Naive B cell (primary cell): Measurements from ENCODE around the gene CAMSAP3. TPM values are rescaled to one million over a fixed set of nuclear protein-coding genes. Genes with fewer than 3 reads are reported as not detected.

Experiments
- ATAC-seq, 2 donors: fragments of 150-1000 bp; cut with Tn5 transposase; 2 replicates each; pipeline ENCODE4 v1.10.0; 2021; ENCODE audit warnings: low read depth in 2 of 2, mild to moderate bottlenecking in 2 of 2, moderate library complexity in 2 of 2
- DNase-seq: peaks from one replicate; pipeline ENCODE4 v3.0.0; 2022
- H3K27ac Mint-ChIP-seq, 6 donors: one replicate each; pipeline ENCODE4 v1.8.0; 2020 to 2022; ENCODE audit warnings: mild to moderate bottlenecking in 6 of 6, mixed read lengths in 6 of 6, moderate library complexity in 5 of 6, inconsistent platforms in 2 of 6
- H3K27me3 Mint-ChIP-seq, 3 donors: one replicate each; pipeline ENCODE4 v1.8.0; 2021 to 2022; ENCODE audit warnings: mixed read lengths in 3 of 3, mild to moderate bottlenecking in 1 of 3
- H3K36me3 Mint-ChIP-seq, 2 donors: one replicate each; pipeline ENCODE4 v1.8.0; 2020 to 2022; ENCODE audit warnings: mixed read lengths in 2 of 2, inconsistent platforms in 1 of 2, mild to moderate bottlenecking in 1 of 2
- H3K4me1 Mint-ChIP-seq, 3 donors: one replicate each; pipeline ENCODE4 v1.8.0; 2020 to 2022; ENCODE audit warnings: mixed read lengths in 3 of 3, inconsistent platforms in 1 of 3, mild to moderate bottlenecking in 1 of 3, moderate library complexity in 1 of 3
- H3K4me3 Mint-ChIP-seq, 8 donors: one replicate each; pipeline ENCODE4 v1.8.0; 2020 to 2022; ENCODE audit warnings: mild to moderate bottlenecking in 8 of 8, mixed read lengths in 8 of 8, moderate library complexity in 8 of 8, inconsistent platforms in 2 of 8
- H3K9me3 Mint-ChIP-seq, 7 donors: one replicate each; pipeline ENCODE4 v1.8.0; 2020 to 2022; ENCODE audit warnings: mixed read lengths in 7 of 7, mild to moderate bottlenecking in 5 of 7, inconsistent platforms in 2 of 7, moderate library complexity in 1 of 7
- polyA plus RNA-seq, 6 donors: library from polyadenylated mRNA; unstranded; fragments of 300-500 nt; fragmentation: Illumina TruSeq; gene quantifications; one replicate each; pipeline ENCODE4 v1.2.3, GENCODE V29; 2021; ENCODE audit warnings: low read depth in 6 of 6

CAMSAP3 gene
- polyA plus RNA-seq, 6 donors from 2014 or later: 0.06 to 0.08 TPM; not detected in 4

DNA sequence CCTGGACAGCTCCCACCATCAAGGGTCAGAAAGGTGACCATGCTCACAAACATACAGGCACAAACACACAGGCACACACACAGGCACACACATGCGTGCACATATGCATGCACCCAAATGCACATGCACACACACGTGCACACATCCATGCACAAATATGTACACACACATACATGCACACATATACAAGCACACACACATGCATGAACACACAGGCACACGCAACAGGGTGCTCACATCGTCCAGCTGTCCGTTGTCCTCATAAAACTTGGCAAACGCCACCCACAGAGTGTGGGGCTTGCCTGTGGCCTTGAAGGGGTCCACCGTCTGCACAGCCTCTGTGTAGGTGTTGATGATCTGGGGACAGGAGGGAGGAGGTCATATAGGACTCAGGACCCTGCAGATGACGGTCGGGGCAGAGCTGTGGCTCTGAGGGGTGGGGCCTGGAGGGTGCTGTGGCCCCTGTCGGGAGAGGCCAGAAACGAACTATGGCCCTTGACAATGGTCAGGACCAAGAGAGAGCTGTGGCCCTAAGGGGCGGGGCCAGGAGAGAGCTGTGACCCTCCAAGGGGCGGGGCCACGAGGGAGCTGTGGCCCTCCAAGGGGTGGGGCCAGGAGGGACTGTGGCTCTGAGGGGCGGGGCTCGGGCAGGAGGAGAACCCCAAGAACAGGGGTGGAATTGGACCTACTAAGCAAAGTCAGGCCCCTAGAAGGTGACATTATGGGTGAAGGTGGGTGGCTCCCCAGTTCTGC lies 27.4 kb downstream of the CAMSAP3 start:
- ATAC-seq (peak; percentile 28 to 29), DNase-seq (no peak)
- Mint-ChIP-seq H3K4me3 (peak overlapping the region in 1 of 8 donors; percentile 18), H3K27me3 (no peaks in the 10 kb centered on the region), H3K27ac (no peak overlapping the region), H3K36me3 (peaks cover 16 to 18% of the 10 kb centered on the region in 2 donors), H3K9me3 (no peaks in the 10 kb centered on the region), H3K4me1 (peaks cover 9 to 24% (median 10%) of the 10 kb centered on the region in 3 donors)

DNA sequence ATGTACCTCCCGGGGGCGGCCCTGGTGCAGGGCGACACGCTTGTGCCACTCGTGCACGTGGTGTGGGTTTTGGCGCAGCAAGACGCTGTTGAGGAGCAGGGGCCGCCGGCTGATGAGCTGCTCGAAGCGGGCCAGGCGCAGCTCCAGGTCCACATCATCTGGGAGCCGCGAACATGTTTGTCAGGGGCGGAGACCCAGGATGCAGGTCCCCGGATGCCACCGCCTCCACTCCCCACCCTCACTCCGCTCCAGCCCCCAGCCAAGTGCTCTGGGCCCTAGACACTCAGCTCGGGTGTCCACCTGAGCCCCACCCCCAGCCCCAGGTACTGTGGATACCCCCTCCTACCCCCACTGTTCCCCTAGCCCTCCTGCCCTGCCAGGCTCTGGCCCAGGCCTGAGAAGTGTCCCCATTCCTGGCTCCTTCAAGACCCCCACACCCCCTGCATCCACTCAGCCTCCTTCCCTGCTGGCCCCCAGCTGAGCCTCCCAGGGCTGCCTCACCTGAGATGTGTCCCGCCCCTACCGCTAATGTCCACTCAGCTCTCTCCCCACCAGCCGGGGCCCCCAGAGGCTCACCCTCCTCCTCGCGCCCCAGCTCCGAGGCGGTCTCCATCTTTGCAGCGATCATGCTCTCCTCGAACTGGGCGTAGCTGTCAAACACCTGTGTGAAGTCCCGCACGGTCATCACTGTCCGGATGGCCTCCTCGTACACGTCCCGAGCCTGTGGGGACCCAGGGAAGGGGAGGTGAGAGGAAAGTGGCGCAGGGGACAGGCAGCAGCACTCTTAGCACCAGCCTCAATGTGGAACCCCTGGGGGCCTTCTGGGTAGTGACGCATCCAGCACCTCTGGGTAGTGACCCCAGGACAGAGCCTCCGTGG lies 28.3 kb downstream of the CAMSAP3 start:
- peak overlapping the region in 1 of 8 donors; percentile 24 for H3K4me3 Mint-ChIP-seq
- H3K27me3 Mint-ChIP-seq: no peaks in the 10 kb centered on the region
- no peak for ATAC-seq
- no peak for DNase-seq
- no peak overlapping the region for H3K27ac Mint-ChIP-seq
- peaks cover 18 to 23% (median 19%) of the 10 kb centered on the region in 3 donors for H3K4me1 Mint-ChIP-seq
- peaks cover 9 to 11% of the 10 kb centered on the region in 2 donors for H3K36me3 Mint-ChIP-seq
- H3K9me3 Mint-ChIP-seq: no peaks in the 10 kb centered on the region

DNA sequence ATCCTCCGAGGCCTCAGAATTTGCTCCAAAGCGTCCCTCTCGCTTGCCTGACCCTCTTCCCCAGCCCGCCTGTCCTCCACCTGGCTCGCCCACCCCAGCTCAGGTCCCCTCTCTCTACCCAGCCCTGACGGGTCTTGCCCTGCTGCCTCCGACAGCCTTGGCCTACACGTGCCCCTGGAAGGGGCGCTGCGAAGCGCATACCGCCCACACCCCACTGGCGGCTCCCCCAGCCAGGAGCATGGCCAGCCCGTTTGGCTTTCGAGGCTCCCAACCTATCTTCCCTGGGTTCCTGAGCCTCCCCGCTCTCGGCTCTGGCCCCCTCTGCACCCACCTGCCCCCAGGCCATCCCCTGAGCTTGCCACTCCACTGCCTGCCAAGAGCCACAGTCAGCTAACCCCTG lies 29.1 kb downstream of the CAMSAP3 start:
- H3K4me1 Mint-ChIP-seq: peaks cover 26 to 32% (median 27%) of the 10 kb centered on the region in 3 donors
- DNase-seq: no peak
- H3K36me3 Mint-ChIP-seq: peaks cover 11 to 16% of the 10 kb centered on the region in 2 donors

DNA sequence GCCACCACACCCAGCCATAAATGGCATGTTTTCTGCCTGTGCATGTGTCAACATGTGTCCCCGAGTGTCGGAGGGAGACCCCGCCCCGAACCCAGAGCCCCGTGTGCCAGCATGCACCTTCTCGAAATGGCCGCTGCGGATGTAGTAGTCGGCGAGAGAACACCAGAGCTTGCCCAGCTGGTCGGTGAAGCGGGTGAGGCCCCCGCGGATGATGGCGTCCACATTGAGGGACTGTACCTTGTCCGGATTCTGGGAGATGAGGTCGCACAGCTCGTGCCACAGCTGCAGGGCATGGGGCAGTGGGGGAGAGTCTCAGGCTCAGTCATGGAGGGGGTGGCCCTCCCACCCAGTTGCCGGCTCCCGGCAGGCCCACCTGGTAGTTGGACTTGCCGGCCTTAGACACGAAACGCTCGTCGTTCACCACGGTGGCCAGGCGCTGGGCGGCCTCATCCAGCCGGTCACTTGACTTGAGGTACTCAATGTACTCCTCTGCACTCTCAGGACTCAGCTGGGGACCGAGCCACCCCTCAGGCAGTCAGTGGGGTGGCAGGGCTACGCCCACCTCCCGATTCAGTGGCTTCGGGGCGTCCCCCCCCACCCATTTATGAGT lies 30.2 kb downstream of the CAMSAP3 start:
- H3K4me1 Mint-ChIP-seq: peaks cover 37 to 42% (median 38%) of the 10 kb centered on the region in 3 donors
- H3K36me3 Mint-ChIP-seq: peaks cover 11 to 18% of the 10 kb centered on the region in 2 donors
- H3K4me3 Mint-ChIP-seq: peak overlapping the region in 1 of 8 donors; percentile 9
- ATAC-seq (no peak), DNase-seq (no peak)
- H3K27ac Mint-ChIP-seq: no peak overlapping the region
- no peaks in the 10 kb centered on the region for H3K9me3 Mint-ChIP-seq
- no peaks in the 10 kb centered on the region for H3K27me3 Mint-ChIP-seq

More for the DNA sequence above, 29.1 kb downstream of the CAMSAP3 start:
- H3K27ac Mint-ChIP-seq: no peak overlapping the region
- H3K4me3 Mint-ChIP-seq: peak overlapping the region in 1 of 8 donors; percentile 24
- no peaks in the 10 kb centered on the region for H3K9me3 Mint-ChIP-seq
- no peak for ATAC-seq
- no peaks in the 10 kb centered on the region for H3K27me3 Mint-ChIP-seq

DNA sequence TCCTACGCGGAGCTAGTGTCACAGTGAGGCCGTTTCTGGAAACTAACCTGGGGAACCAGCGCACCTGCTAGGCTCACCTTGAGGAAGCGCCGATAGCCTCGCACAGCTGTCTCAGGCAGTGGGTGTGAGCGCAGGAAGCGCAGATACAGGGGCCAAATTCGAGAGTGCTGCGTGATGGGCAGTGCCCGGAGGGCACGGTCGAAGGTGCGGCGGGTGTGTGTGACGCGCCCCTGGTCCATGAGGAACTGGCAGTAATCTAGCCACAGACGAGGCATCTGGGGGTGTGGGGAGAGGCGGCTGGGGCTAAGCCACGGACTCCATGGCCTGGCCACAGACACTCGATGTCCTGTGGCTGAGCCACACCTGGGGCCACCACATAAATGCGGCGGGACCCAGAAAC lies 31.5 kb downstream of the CAMSAP3 start:
- H3K36me3 Mint-ChIP-seq: peaks cover 6 to 18% of the 10 kb centered on the region in 2 donors
- H3K4me1 Mint-ChIP-seq: peaks cover 40 to 50% (median 42%) of the 10 kb centered on the region in 3 donors
- ATAC-seq (no peak), DNase-seq (no peak)
- no peak overlapping the region for H3K27ac Mint-ChIP-seq
- no peaks in the 10 kb centered on the region for H3K27me3 Mint-ChIP-seq
- peak overlapping the region in 3 of 8 donors; percentile 26 to 94 (median 75) for H3K4me3 Mint-ChIP-seq
- no peaks in the 10 kb centered on the region for H3K9me3 Mint-ChIP-seq

DNA sequence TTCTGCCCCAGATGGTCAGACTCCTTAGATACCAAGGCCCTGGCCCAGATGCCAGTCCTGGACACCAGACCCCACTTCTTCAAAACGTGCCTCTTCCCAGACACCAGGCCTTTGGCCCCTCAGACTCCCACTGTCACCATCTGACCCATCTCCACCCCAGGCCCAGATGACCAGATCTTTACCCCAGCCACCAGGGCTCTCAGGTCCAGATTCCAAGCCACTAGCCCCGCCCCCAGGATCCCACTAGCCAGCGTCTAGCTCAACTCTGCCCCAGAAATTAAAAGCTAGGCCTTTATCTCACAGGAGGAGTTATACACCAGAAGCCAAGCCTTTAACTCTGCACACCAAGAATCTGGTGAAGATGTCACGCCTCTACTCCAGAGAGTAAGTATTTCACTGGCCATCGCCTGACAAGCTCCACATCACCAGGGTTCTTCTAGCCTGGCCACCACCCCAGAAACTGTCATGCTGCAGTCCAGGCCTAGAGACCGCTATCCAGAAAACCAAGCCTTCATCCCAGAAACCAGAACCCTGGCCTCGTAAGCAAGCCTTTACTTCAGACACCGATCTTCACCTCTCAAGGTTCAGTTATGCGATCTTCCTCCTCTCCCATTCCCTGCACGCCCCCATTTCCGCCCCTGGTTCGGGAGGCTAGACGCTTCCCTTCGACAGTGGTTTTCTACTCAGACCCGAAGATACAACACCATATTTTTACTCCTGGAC lies 33.1 kb downstream of the CAMSAP3 start:
- Mint-ChIP-seq H3K36me3 (peaks cover 0 to 11% of the 10 kb centered on the region in 2 donors), H3K4me1 (peaks cover 42 to 55% (median 45%) of the 10 kb centered on the region in 3 donors)
- DNase-seq: no peak

DNA sequence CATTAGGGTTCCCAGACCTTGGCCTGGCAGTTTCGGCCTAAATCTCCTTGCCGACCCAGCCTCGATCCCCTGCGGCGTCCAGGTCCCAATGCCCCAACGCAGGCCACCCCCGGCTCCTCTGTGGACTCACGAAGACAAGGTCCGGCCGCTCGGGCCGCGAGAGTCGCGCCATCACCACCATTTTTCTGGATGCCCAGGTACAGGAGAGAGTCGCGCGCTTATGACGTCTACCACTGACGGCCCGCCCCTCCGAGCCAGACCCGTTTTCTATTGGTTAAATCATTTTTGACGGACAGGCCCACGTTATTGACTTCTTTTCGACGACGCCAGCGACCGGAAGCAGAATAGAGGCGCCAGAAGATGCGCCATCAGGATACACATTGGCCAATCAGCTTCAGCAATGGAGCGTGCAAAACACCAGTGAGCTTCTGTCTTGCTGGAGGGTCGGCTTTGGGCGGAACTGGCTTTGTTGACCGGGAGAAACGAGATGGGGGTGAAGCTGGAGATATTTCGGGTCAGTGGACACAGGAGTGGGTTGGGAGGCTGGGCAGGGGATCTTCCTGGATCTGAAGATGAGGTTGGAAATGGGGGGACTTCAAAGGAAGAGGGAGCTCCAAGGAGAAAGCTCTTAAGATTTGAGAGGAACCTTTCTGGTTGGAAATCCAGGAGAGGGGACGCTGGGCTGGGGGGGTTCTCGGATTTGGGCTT lies 33.8 kb downstream of the CAMSAP3 start, which contains the start of the genes PET100 and XAB2:
PET100 (plus strand) TSS at position 447 of the 708 bp plus-strand sequence; CDS start at position 488, 41 bp downstream.
XAB2 (minus strand) TSS at position 199 of the 708 bp plus-strand sequence; CDS start at position 181, 18 bp downstream.
- peaks cover 0 to 11% of the 10 kb centered on the region in 2 donors for H3K36me3 Mint-ChIP-seq
- peak; percentile 94 for DNase-seq
- ATAC-seq: peak; percentile 97 to 98
- H3K4me3 Mint-ChIP-seq: peak within 1 kb of the TSS; percentile 93 to 100 (median 98)
- no peaks in the 10 kb centered on the region for H3K27me3 Mint-ChIP-seq
- peaks cover 45 to 62% (median 49%) of the 10 kb centered on the region in 3 donors for H3K4me1 Mint-ChIP-seq
- H3K9me3 Mint-ChIP-seq: no peaks in the 10 kb centered on the region
- H3K27ac Mint-ChIP-seq: peak within 1 kb of the TSS; percentile 98 to 99 (median 99)

More for the DNA sequence above, 33.1 kb downstream of the CAMSAP3 start:
- H3K27ac Mint-ChIP-seq: peak overlapping the region; percentile 98 to 99 (median 99)
- H3K27me3 Mint-ChIP-seq: no peaks in the 10 kb centered on the region
- H3K9me3 Mint-ChIP-seq: no peaks in the 10 kb centered on the region
- H3K4me3 Mint-ChIP-seq: peak overlapping the region; percentile 93 to 100 (median 98)
- no peak for ATAC-seq

DNA sequence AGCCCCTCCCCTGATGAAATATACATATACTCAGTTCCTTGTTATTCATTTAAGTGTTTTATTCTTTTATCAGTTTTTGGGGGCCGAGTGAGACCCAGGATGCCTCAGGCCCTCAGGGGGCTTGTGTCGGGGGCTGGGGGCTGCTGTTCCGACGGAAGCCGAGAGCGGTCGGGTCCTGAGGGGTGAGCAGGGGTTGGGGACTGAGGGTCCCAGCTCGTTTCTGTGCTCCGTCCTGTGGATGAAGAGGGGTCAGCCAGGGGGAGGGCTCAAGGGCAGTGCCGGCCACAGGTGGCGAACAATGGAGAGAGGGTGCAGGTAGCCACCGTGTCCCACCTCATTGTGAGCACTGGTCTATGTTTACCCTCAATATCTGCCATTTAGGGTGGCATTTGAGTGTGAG lies 35.9 kb downstream of the CAMSAP3 start:
- peaks cover 56 to 77% (median 56%) of the 10 kb centered on the region in 3 donors for H3K4me1 Mint-ChIP-seq
- DNase-seq (no peak), ATAC-seq (no peak)
- peaks cover 0 to 11% of the 10 kb centered on the region in 2 donors for H3K36me3 Mint-ChIP-seq
- no peaks in the 10 kb centered on the region for H3K9me3 Mint-ChIP-seq
- H3K27ac Mint-ChIP-seq: peak overlapping the region in 3 of 6 donors; percentile 38 to 99 (median 42)
- H3K4me3 Mint-ChIP-seq: peak overlapping the region in 6 of 8 donors; percentile 24 to 70 (median 48)
- H3K27me3 Mint-ChIP-seq: no peaks in the 10 kb centered on the region

DNA sequence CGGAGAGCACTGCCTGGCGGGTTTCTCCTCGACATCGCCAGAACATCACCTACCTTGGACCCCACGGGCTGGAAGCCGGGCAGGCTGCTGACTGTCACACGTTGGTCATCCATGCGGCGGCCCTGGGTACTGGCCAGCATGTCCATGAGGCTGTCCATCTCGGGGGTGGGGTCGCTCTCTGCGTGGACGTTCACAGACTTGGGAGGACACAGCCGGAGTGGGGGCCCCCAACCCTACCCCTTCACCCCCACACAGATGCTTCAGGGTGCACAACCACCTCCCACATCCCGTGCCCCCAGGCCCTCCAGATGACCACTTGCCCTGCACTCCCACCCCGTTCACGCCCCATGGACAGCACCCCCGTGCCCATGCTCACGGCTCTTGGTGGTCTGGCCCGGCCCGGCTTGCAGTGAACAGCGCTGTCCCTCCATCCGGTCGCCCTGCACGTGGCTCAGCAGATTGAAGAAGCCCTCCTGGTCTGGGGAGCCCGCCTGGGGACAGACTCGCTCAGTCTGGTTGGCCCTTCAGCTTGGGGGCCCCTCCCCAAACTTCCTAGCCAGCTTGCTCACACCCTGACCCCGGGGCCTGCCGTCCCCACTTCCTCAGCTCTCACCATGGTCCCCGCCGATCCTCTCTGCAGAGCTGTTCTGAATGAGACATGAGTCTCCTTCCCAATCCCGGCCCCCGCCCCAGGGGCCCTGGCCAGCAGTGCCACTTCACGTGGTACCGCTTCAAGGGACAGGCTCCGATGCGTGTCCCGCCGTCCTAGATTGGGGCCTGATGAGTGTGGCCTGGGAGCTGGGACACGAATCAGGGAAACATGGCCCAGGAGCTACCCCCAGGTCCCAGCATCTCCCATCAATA lies 36.9 kb downstream of the CAMSAP3 start:
- Mint-ChIP-seq H3K27me3 (no peaks in the 10 kb centered on the region), H3K27ac (peak overlapping the region in 2 of 6 donors; percentile 73 to 99)

DNA sequence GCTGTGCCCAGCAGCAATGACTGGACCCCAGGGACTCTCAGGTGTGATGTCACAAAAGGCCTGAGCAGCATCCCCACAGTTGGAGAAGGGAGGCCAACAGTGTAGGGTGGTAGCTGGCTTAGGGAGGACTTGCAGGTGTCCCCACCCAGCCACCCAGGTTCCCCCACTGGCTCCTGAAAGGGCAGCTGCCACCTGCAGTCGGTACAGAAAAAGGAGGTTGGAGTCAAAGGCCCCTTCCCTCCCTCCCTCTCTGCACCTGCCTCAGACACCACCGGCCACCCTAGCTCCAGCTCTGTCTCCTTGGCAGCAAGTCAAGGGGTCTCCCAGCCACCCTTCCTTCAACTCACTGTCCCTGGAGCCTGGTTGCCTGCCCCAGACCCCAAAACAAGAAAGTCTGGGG lies 38.0 kb downstream of the CAMSAP3 start, which contains the start of gene PCP2:
PCP2 (minus strand) TSS at position 22 of the 400 bp plus-strand sequence. CDS start 262 bp downstream, outside the sequence.
- H3K27me3 Mint-ChIP-seq: no peaks in the 10 kb centered on the region
- peak within 1 kb of the TSS in 3 of 6 donors; percentile 69 to 82 (median 69) for H3K27ac Mint-ChIP-seq
- no peak for DNase-seq
- peaks cover 47 to 78% (median 50%) of the 10 kb centered on the region in 3 donors for H3K4me1 Mint-ChIP-seq
- H3K4me3 Mint-ChIP-seq: peak within 1 kb of the TSS in 5 of 8 donors; percentile 8 to 86 (median 61)
- peaks cover 0 to 11% of the 10 kb centered on the region in 2 donors for H3K36me3 Mint-ChIP-seq
- no peaks in the 10 kb centered on the region for H3K9me3 Mint-ChIP-seq
- ATAC-seq: no peak

More for the DNA sequence above, 36.9 kb downstream of the CAMSAP3 start:
- peaks cover 0 to 11% of the 10 kb centered on the region in 2 donors for H3K36me3 Mint-ChIP-seq
- ATAC-seq (no peak), DNase-seq (no peak)
- H3K9me3 Mint-ChIP-seq: no peaks in the 10 kb centered on the region
- peak overlapping the region in 4 of 8 donors; percentile 8 to 62 (median 58) for H3K4me3 Mint-ChIP-seq
- H3K4me1 Mint-ChIP-seq: peaks cover 53 to 77% (median 56%) of the 10 kb centered on the region in 3 donors

DNA sequence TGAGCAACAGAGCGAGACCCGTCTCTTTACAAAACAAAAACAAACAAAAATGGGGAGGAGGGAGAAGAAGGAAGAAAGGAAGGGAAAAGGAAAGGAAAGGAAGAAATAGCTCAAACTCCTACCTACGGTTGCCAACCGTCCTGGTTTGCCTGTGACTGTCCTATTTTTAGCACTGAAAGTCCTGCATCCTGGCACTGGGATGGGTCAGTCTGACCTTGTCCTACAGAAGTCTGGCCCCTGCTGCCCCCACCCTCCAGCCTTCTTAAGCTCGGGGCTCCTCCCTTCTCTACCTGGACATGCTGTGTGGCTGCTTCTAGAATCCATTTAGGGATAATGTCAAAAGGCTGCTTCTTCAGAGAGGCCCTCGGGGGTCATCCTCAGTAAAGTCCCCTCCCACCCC lies 40.0 kb downstream of the CAMSAP3 start:
- H3K9me3 Mint-ChIP-seq: peaks cover 0 to 1% (median 0%) of the 10 kb centered on the region in 7 donors
- no peak for DNase-seq
- H3K4me1 Mint-ChIP-seq: peaks cover 43 to 77% (median 48%) of the 10 kb centered on the region in 3 donors

More for the DNA sequence above, 40.0 kb downstream of the CAMSAP3 start:
- peak overlapping the region in 4 of 6 donors; percentile 38 to 95 (median 92) for H3K27ac Mint-ChIP-seq
- peak overlapping the region; percentile 69 to 91 (median 86) for H3K4me3 Mint-ChIP-seq
- H3K36me3 Mint-ChIP-seq: peaks cover 0 to 9% of the 10 kb centered on the region in 2 donors
- H3K27me3 Mint-ChIP-seq: no peaks in the 10 kb centered on the region
- no peak for ATAC-seq
